Calu3 (cell line): Measurements from ENCODE around the gene USP40. TPM values are rescaled to one million over a fixed set of nuclear protein-coding genes. Genes with fewer than 3 reads are reported as not detected.

ENCODE experiments used
- BruUV-seq: library from RNA; stranded (reverse); fragments of 400-500 nt; replicated peaks from 2 replicates; lab custom pipeline; 2021; lab: Mats Ljungman, UMichigan
- CTCF ChIA-PET: fragments of 300-600 bp; sonication (Branson Sonifier 250); formaldehyde crosslinking; loops from one replicate; lab custom pipeline; 2022; ENCODE audit warnings: antibody characterized with exemption; lab: Charles Lee
- DNase-seq: peaks from one replicate; pipeline ENCODE4 v3.0.0; 2022
- H3K27ac Mint-ChIP-seq: one replicate; pipeline ENCODE4 v1.8.0; 2022; ENCODE audit warnings: mixed read lengths; ENCODE audit not compliant: unreplicated experiment
- H3K27me3 Mint-ChIP-seq: one replicate; pipeline ENCODE4 v1.8.0; 2022; ENCODE audit warnings: mixed read lengths; ENCODE audit not compliant: unreplicated experiment
- H3K36me3 Mint-ChIP-seq: one replicate; pipeline ENCODE4 v1.8.0; 2022; ENCODE audit warnings: mild to moderate bottlenecking, moderate library complexity, mixed read lengths; ENCODE audit not compliant: insufficient read depth, unreplicated experiment
- H3K4me1 Mint-ChIP-seq: one replicate; pipeline ENCODE4 v1.8.0; 2022; ENCODE audit warnings: mild to moderate bottlenecking, low read depth, mixed read lengths; ENCODE audit not compliant: unreplicated experiment
- H3K4me3 Mint-ChIP-seq: one replicate; pipeline ENCODE4 v1.8.0; 2022; ENCODE audit warnings: mild to moderate bottlenecking, low read depth, moderate library complexity, mixed read lengths; ENCODE audit not compliant: unreplicated experiment
- H3K9me3 Mint-ChIP-seq: one replicate; pipeline ENCODE4 v1.8.0; 2022; ENCODE audit warnings: low read depth, mixed read lengths; ENCODE audit not compliant: unreplicated experiment
- CTCF ChIP-seq: fragments of 200-600 bp; IDR thresholded peaks from one replicate; pipeline ENCODE4 v1.8.0; 2022; ENCODE audit warnings: antibody characterized with exemption; ENCODE audit not compliant: unreplicated experiment
- intact Hi-C: fragments of 100-400 bp; cut with micrococcal nuclease; formaldehyde crosslinking; loops from one replicate; pipeline ENCODE4 v1.10.0; 2022; ENCODE audit not compliant: unreplicated experiment
- total RNA-seq: library from RNA; stranded (reverse); gene quantifications from 2 replicates; pipeline ENCODE4 v1.2.3, GENCODE V29; 2022

USP40 gene
- total RNA-seq, 1 experiment from 2014 or later = 44.2 TPM

GRCh38 chr2:233453111-233453915 is 113.3 kb downstream of the USP40 start:
- H3K27ac Mint-ChIP-seq = no peak overlapping the region
- CTCF ChIA-PET = no interaction called here
- intact Hi-C loops = no loop called here
- H3K4me1 Mint-ChIP-seq = no peaks in the 10 kb centered on the region
- no peak for DNase-seq
- no peaks in the 10 kb centered on the region for H3K9me3 Mint-ChIP-seq
- H3K27me3 Mint-ChIP-seq = no peaks in the 10 kb centered on the region
- BruUV-seq = no TSS peak
- H3K4me3 Mint-ChIP-seq = no peak overlapping the region
- H3K36me3 Mint-ChIP-seq = peaks cover 7% of the 10 kb centered on the region
- no peak for TF ChIP-seq CTCF

- no peak for TF ChIP-seq CTCF
- Mint-ChIP-seq H3K9me3 (no peaks in the 10 kb centered on the region), H3K4me1 (no peaks in the 10 kb centered on the region), H3K27me3 (no peaks in the 10 kb centered on the region), H3K4me3 (no peak overlapping the region), H3K36me3 (peaks cover under 1% of the 10 kb centered on the region), H3K27ac (no peak overlapping the region)
- CTCF ChIA-PET = no interaction called here
- intact Hi-C loops = no loop called here
- no TSS peak for BruUV-seq
- no peak for DNase-seq
Observed at GRCh38 chr2:233451950-233452349, 114.6 kb downstream of the USP40 start.

GRCh38 chr2:233450864-233451575 is 115.6 kb downstream of the USP40 start:
- no TSS peak for BruUV-seq
- DNase-seq = no peak
- Mint-ChIP-seq H3K4me1 (no peaks in the 10 kb centered on the region), H3K27me3 (no peaks in the 10 kb centered on the region), H3K9me3 (no peaks in the 10 kb centered on the region), H3K4me3 (no peak overlapping the region), H3K27ac (no peak overlapping the region), H3K36me3 (no peaks in the 10 kb centered on the region)
- TF ChIP-seq CTCF = no peak
- CTCF ChIA-PET = no interaction called here
- intact Hi-C loops = no loop called here

- intact Hi-C loops = loop anchor here (10.0 kb wide), 1 partner anchor 385 kb away; no protein-coding TSS in a partner anchor
- CTCF ChIA-PET = no interaction called here
- no peak for TF ChIP-seq CTCF
- no peak for DNase-seq
- no peaks in the 10 kb centered on the region for H3K4me1 Mint-ChIP-seq
- no peak overlapping the region for H3K4me3 Mint-ChIP-seq
- no TSS peak for BruUV-seq
- no peaks in the 10 kb centered on the region for H3K9me3 Mint-ChIP-seq
- no peaks in the 10 kb centered on the region for H3K27me3 Mint-ChIP-seq
- H3K27ac Mint-ChIP-seq = no peak overlapping the region
- H3K36me3 Mint-ChIP-seq = peaks cover 4% of the 10 kb centered on the region
Observed at GRCh38 chr2:233449921-233450863, 116.4 kb downstream of the USP40 start.
